HG02840 (cell line): Measurements from ENCODE around the gene LGALS3.

Experiments used
- ATAC-seq: cut with Tn5 transposase; IDR thresholded peaks from one replicate; pipeline ENCODE4 v1.9.1; 2021; ENCODE audit warnings: mild to moderate bottlenecking, moderate library complexity, moderate number of reproducible peaks; ENCODE audit not compliant: unreplicated experiment, low FRiP score

Gene LGALS3

DNA sequence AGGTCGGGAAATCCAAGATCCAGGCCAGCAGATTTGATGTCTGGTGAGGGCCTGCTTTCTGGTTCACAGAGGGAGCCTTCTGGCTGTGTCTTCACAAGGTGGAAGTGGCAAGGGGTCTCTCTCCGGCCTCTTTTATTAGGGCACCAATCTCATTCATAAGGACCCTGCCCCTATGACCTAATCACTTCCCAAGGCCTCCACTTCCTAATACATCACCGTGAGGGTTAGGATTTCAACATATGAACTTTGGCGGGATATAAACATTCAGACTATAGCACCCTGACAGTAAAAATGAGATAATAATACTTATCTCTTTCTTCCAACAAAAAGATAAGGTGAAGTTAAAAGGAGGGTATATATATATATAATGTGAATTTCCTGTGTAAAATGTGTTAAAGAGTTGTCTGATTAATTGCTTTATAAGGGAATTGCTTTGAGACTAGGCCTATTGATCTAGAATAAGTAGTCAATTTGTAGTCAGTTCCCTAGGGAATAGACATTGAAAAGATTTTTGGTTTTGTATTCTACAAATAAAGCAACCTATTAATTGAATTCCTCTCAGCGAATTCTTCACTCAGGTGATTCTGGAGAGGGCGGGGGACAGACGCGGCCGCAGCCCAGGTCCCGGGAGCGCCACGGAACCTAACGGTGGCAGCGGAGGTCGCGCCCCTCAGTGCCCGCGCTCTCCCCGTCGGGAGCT, 516 bp upstream of the LGALS3 start:
- ATAC-seq = no peak

DNA sequence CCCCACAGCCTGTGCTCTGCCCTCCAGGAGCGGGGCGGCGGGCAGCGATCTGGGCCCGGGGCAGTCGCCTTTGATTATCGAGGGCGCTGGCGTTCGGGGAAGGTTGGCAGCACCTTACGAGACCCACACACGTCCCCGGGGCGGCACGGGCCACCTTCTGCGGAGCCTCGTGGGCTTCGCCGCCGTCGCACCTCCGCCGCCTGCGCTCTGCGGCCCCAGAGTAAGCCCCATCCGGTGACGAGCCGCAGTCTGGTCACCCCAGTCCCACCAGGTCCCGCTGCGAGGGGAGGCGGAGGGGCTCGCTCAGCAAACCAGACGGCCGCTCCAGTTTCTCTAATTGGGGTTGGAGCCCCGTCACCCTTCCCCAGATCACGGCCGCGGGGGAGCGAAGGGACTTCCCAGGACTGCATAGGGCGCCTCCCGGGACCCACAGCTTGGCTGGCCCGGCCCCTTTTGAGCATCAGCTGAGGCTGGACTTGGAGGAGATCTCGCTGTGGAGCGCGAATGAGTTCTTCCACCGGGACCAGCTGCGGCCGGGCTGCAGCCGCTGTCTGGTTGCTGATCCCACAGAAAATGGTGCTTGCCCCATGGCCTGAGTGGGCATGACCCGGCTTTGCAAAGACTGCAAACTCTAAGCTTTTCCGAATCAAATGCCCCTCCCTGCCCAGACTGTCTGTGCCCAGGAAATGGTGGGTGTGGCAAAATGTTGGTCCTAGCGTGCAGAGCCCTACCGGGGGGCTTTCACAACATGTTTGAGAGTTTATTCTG, 560 bp downstream of the LGALS3 start:
- ATAC-seq = peak; percentile 55

DNA sequence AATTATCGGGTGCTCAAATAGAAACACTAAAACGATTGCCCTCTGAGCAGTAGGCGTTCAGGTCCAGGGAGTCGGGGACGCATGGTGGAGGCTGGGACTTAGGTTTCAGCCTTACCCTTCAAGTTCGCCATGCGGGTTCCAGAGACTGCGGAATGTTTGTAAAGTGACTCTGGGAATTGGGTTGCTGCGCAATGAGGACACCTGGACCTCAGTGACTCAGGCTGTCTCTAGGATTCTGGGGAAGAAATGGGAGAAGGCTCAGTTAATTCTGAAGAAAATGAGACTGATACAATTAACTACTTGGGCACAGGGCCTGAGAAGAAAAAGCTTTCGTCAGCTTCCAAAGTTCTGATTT, 1.1 kb downstream of the LGALS3 start:
- no peak for ATAC-seq

DNA sequence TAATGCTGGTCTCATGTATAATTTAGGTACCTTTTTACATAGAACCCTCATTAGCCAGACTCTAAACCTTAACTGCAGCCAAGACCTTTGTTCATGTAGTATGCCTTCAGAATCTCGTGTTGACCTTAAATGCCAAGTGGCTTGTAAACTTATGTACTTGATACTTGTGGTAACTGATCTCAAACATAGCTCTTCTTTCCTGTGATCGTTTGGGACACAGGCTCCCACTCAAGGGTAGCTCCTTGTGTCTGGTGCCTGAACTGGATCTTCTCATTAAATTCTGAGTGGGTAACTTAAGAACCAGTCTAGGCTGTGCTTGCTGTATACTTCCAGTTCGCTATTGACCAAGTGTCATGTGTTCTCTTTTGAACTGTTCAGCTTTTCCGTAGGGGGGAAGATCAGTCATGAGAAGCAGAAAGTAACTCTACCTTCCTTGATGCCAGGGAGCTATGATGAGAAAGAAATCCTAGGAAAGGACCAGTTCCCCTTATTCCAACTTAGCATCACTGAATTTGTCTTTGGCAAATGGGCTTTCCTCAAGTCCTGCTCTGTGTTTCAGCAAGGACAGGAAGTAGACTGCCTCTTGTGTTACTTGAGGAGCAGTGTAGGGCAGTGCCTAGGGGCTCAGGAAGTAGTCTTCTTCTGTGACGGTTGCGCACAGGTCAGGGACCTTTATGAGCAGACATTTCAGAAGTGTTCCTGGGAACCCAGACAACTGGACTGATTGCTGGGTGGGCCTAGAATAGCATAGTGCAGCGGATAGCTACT, 2.5 kb downstream of the LGALS3 start:
- ATAC-seq = no peak

DNA sequence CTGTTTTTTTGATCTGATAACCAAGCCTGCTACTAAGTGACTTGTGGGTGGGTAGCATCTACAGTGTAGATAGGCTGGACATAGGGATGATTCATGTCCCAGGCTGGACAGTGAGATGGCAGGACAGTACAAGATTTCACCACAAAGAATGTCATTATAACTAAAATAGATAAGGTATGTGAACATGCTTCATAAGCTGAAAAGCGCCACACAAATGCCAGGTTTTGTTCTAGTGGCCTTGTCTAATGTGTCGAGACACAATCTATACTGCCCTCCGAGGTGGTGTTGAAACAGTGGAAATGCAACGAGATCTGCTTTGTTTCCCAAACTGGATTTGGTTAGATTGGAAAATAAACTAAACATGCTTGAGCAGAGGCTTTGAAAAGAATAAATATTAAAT, 4.4 kb downstream of the LGALS3 start:
- ATAC-seq = no peak

DNA sequence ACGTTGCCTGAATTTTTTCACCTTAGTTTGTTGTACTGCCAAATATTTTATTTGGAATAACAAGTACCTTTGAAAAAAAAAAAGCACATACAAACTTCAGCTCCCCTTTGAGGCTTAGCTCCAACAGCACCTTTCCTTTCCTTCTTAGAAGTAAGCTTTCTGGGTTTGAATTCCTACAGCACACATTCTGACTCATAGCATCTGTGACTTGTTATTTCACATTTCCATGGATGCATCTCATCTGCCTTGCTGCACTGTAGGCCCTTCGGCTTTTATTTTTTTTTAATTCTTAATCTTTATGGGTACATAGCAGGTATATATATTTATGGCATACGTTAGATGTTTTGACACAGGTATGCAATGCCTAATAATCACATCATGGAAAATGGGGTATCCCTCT, 7.2 kb downstream of the LGALS3 start:
- ATAC-seq = no peak

DNA sequence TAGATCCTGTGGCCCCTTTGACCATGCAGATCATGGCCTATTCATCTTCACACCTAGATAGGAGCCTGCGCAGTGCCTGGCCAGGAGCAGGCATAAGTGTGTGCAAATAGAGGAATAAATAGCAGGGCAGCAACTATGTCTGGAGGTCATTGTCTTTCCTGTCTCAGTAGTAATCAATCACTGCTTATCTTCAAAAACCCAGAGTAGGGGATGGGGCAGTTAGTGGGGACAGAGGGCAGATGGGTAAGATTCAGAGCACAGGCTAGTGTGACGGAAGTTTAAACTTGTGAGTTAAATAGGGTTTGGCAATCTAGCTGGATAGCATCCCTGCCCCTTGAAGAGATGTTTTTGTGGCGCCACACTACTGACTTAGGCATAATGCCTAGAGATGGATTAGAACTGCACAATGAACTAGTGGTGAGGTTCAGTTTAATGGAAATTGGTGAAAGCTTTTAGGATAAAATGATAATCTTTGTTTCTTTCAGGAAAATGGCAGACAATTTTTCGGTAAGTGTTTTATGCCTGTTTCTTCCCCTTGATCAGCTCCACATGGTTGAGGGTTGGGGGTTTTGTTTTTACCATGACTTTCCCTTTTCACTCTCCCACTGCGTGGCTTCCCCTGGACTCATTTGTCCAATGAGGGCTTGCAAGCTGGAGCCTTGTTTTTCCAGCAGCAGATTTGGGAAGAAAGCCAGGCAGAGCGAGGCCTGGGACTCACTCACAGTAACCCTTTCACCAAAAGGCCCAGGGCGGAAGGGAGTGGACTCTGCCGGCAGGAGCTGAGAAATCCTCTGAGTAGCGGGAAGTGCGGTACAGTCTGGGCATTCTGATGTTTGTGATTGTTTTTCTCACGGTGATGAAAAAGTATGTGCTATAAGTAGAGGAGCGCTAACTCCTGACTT, 8.1 kb downstream of the LGALS3 start:
- no peak for ATAC-seq

DNA sequence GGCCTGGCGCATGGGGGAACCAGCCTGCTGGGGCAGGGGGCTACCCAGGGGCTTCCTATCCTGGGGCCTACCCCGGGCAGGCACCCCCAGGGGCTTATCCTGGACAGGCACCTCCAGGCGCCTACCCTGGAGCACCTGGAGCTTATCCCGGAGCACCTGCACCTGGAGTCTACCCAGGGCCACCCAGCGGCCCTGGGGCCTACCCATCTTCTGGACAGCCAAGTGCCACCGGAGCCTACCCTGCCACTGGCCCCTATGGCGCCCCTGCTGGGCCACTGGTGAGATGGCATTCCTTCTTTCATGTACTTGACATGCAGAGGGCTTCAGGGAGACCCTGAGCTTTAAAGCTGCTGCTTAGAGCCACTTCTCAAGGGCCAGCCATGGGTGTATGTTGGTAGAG, 9.0 kb downstream of the LGALS3 start:
- ATAC-seq = no peak

DNA sequence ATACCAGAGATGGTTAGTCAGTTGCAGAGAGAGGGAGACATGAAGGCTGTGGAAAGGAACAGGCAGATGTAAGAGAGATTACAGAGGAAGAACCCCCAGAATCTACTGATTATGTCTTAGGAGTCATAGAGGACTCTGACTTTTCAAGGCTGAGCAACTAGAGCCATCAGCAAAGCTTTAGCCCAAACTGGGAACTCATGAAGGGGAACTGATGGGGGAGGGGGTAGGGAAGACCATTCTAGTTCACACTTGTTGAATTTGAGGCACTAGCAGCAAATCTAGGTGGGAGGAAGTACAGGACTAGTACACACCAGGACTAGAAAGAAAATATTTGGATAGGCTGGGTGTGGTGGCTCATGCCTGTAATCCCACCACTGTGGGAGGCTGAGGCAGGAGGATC, 10.1 kb downstream of the LGALS3 start:
- no peak for ATAC-seq

DNA sequence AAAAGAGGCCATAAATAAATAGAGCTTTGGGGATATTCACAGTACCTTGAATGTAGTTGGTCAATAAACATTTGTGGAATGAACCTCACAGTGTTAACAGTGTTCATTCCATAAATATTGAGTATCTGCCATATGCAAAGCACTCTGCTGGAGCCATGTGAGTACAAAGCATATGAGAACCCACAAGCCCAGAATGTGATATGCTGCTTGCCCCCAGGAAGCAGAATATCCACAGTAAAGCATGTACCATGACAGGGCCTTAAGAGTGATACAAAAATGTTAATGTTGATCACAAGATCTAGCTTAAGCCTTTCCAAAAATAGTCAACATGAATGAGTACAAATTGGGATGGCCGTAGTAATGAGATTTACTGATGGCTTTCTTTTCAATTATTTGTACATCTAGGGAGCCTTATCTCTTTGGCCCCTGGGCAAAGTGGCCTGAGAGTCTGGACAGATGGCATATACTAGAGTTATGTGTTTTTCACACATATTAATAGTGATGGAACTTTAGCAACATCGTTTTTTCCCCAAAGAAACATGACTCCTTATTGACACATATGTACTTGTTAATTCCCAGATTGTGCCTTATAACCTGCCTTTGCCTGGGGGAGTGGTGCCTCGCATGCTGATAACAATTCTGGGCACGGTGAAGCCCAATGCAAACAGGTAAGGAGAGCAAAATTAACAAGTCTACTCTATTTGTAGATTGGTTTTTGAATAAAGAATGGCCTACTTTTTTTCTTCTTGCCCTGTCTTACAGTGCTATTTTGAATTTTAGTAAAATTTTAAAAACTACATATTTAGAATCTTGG, 10.9 kb downstream of the LGALS3 start:
- ATAC-seq = no peak

DNA sequence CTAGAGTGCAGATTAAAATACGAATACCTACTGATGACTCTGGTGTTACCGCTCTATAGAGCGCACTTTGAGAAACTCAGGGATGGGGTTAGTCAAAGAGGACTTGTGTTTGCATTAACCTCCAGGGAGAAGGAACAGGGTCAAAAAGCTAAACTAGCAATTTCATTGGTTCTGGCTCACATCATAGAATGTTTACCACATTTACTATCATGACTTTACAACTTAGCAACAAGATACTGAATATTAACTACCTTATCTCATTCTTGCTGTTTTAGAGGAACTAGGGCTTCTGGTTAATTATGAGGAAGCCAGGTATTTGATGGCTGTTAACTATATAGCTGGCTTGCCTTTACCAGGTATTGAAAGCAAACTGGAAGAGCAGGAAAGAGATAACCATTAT, 12.8 kb downstream of the LGALS3 start:
- no peak for ATAC-seq

DNA sequence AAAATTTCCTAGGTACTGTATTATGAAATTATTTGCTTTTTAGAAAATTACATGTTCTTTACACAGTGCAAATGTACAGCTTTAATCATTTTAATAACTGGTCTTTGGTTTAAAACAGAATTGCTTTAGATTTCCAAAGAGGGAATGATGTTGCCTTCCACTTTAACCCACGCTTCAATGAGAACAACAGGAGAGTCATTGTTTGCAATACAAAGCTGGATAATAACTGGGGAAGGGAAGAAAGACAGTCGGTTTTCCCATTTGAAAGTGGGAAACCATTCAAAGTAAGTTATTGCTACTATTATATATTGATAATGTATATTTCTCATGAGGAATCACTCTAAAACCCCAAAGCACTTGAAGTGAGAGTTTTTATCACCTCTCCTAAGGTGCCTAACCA, 13.4 kb downstream of the LGALS3 start:
- no peak for ATAC-seq

DNA sequence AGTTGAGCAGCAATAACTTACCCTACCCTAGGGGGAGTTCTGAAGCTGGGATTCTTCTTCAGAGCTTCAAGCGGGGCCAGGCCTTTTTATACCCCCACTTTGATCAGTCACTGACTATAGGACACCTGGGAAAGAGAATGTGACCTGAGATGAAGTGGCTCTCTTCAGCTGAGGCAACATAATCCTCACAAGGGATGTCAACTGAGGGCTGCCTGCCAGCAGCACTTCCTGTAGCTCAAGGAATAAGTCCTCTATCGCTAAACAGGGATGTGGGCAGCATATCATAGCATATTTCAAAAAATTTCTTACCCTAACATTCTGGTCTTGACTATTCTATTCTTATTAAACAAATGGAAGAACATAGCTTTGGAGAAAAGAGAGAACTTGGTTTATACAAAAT, 17.4 kb downstream of the LGALS3 start:
- ATAC-seq = no peak

DNA sequence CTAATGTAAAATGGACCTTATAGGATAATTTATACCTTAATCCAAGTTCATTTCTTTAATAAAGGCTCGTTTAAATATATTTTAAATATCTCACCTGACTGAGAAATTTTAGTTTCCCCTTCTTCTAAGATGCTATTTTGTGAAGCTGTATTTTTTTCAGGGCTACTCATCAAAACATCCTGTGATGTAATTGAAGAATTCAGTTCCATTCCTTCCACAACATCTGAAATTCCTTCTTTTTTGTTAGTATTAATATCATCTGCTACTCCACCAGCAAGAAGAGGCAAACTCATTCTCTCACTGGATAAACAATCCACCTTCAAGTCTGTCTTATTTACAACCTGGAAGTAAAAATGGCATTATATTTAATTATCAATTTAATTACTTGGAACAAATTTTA, 22.5 kb downstream of the LGALS3 start:
- no peak for ATAC-seq

DNA sequence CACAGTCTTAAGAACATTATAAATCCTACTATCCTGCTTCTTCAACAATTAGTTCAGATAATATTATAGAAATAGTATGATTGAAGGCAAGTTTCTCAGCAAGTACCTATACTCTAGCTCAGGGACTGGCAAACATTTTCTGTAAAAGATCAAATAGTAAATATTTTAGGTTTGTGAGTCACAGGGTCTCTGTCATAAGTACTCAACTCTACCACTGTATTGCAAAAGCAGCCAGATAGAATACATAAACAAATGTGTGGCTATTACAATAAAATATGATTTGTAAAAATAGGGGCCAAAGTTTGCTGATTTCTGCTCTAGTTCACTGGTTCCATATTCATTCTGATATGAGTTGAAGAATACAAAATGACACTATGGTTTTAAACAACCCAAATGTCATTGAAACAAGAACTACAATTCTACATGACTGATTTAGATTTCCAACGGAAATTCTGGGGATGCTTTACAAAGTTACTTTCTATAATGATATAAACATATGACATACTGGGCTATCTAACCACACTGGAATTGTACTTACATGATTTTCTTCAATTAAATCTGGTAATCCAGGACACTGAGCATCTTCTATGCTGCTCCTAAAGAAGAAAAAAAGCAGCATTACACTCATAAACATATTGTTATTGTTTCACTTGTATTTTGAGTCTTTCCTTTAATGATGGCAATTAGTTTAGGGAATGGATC, 23.2 kb downstream of the LGALS3 start:
- no peak for ATAC-seq

DNA sequence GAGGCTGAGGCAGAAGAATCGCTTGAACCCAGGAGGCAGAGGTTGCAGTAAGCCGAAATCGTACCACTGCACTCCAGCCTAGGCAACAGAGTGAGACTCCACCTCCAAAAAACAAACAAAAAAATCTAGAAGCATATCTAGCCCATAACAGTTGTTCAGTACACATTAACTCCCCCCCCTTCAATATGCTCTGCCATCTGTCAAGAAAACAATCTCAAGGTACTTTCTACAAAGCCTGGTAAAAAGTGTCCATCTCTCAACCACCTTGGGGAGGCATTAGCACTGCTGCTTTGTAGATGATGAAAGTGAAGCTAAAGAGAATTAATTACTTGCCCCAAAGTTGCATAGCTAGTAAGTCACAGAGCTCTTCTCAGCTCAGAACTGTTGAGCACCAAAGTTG, 24.9 kb downstream of the LGALS3 start:
- ATAC-seq = no peak

DNA sequence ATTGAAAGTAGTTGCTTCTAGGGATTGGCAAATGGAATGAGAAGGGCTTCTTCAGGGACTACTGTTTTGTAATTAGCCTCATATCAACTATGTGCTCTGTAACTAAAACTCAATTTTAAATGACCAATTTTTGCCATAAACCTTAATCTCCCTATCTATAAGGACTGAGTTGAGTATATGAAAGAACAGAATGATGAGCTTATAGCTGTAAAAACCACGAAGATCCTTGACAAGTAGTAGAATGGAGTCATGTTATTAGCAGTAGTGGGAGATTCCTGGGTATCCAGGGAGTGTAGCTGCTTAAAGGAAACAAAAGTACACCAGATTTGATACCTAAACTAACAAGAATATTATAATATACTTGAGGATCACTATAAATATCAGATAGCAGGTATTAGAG, 28.0 kb downstream of the LGALS3 start:
- no peak for ATAC-seq

DNA sequence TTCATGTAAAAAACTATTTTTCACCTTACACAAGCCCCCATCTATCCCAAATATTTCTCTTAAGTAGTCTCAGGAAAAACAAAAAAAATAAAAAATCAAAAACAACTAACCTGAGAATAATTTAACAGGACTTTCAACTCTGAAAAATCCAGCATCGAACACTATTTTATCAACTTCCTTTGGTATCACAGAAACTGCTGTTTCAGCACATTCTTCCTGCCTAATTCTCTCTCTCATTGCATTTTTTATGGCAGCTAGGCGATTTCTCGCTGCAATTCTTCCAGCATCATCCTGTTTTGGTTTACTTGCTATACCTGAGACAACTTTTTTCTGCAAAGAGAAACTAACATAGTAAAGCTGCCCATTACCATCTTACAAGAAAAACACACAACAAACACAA, 29.4 kb downstream of the LGALS3 start:
- no peak for ATAC-seq

DNA sequence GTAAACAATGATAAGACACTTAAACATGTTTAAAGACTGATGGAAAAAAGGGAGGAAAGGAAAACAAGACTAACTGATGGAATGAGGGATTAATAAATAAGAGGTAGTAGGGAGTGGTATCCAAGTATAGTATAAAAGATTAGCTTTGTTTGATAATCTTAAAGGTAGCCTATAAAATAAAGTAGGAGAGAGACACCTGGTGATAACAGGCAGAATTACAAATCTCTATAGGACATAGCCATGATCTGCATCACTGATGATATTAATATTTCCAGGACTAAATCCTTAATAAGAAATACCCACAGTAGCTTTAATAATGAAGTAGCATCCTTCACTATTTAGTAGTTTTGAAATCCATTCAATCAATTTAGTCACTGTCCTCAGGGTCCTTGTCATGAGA, 31.9 kb downstream of the LGALS3 start:
- ATAC-seq = no peak
